Prostate gland (tissue), 2 donors: ENCODE measurements around the gene AREG. TPM values are rescaled to one million over a fixed set of nuclear protein-coding genes. Genes with fewer than 3 reads are reported as not detected.

ENCODE experiments used
- DNase-seq: peaks from one replicate; pipeline ENCODE4 v3.0.0-alpha.2; 2019; ENCODE audit warnings: low spot score
- H3K27ac ChIP-seq, 2 donors: fragments of 200-600 bp; sonication (generic); 2 replicates each; pipeline ENCODE4 v1.5.1; 2017 to 2019
- H3K27me3 ChIP-seq: fragments of 200-600 bp; sonication (generic); replicated peaks from 2 replicates; pipeline ENCODE4 v1.5.1; 2019; ENCODE audit not compliant: insufficient read depth
- H3K36me3 ChIP-seq, 2 donors: fragments of 200-600 bp; sonication (generic); 1 replicate in 1 of 2; 2 replicates in 1 of 2; pipeline versions ENCODE4 v1.5.1 to v1.8.1; 2017 to 2019
- H3K4me1 ChIP-seq: fragments of 200-600 bp; sonication (generic); replicated peaks from 2 replicates; pipeline ENCODE4 v1.5.1; 2019
- H3K4me3 ChIP-seq, 2 donors: fragments of 200-600 bp; sonication (generic); 2 replicates each; pipeline ENCODE4 v1.5.1; 2017 to 2019
- H3K9me3 ChIP-seq: fragments of 200-600 bp; sonication (generic); 2 replicates; pipeline ENCODE4 v1.5.1; 2017
- POLR2A ChIP-seq: fragments of 450-650 bp; IDR thresholded peaks from one replicate; pipeline ENCODE4 v1.6.1; 2016; ENCODE audit warnings: antibody characterized with exemption, mild to moderate bottlenecking
- POLR2AphosphoS5 ChIP-seq: sonication (generic); formaldehyde crosslinking; IDR thresholded peaks from one replicate; pipeline ENCODE4 v1.6.1; 2017; ENCODE audit warnings: antibody characterized with exemption
- WGBS: methylation state at CpG from one replicate; pipeline ENCODE4 v1.1.5; 2018; 5-methylcytosine and 5-hydroxymethylcytosine counted together
- intact Hi-C: fragments of 100-400 bp; cut with DNase I; formaldehyde crosslinking; loops from one replicate; pipeline ENCODE4 v1.14.2; 2022
- total RNA-seq, 2 donors: library from RNA; depleted of rRNA; stranded (reverse); fragments of >200 nt; gene quantifications; one replicate each; pipeline ENCODE4 v1.1.0, GENCODE V29; 2016
- TF ChIP-seq, protein P1 (sequence below), 4 experiments: fragments of 200-600 bp in 2 of 4; fragments of 450-650 bp in 2 of 4; sonication (generic) in 2 of 4; IDR thresholded peaks; 1 replicate in 3 of 4; 2 replicates in 1 of 4; pipeline ENCODE4 v1.5.1; 2016 to 2019; ENCODE audit warnings: antibody characterized with exemption in 4 of 4, mild to moderate bottlenecking in 2 of 4, moderate library complexity in 2 of 4

The AREG gene
- total RNA-seq, 2 donors from 2014 or later, result 4.2 to 17.1 TPM

DNA sequence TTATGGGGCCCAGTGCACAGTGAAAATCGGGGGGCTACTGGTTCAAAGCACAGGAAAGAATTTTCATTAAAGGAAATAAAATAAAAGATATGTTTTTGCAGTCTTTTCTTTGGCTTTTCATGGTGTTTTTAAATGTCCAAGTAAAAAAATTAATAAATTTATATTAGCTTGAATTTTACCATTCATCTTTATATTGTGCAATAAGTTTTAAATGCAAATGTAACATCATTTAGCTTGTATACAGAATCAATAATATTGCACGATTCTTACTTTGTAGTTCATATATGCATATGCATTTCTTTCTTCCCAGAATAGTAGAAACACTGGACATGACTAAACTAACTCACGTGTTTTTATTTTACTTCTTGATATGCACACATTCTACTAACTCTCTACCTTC is 31.0 kb downstream of the AREG start:
- H3K27ac ChIP-seq, result no peak overlapping the region
- TF ChIP-seq POLR2A (no peak), POLR2AphosphoS5 (no peak)
- TF ChIP-seq, protein P1, sequence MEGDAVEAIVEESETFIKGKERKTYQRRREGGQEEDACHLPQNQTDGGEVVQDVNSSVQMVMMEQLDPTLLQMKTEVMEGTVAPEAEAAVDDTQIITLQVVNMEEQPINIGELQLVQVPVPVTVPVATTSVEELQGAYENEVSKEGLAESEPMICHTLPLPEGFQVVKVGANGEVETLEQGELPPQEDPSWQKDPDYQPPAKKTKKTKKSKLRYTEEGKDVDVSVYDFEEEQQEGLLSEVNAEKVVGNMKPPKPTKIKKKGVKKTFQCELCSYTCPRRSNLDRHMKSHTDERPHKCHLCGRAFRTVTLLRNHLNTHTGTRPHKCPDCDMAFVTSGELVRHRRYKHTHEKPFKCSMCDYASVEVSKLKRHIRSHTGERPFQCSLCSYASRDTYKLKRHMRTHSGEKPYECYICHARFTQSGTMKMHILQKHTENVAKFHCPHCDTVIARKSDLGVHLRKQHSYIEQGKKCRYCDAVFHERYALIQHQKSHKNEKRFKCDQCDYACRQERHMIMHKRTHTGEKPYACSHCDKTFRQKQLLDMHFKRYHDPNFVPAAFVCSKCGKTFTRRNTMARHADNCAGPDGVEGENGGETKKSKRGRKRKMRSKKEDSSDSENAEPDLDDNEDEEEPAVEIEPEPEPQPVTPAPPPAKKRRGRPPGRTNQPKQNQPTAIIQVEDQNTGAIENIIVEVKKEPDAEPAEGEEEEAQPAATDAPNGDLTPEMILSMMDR (IDR thresholded peaks at IDR 0.05), result no peak
- intact Hi-C loops, result no loop called here
- H3K9me3 ChIP-seq, result no peaks in the 10 kb centered on the region
- 86% methylated on average over 3 of the region's 3 CpGs for WGBS
- H3K36me3 ChIP-seq, result no peaks in the 10 kb centered on the region
- DNase-seq, result no peak
- no peaks in the 10 kb centered on the region for H3K4me1 ChIP-seq
- H3K4me3 ChIP-seq, result no peak overlapping the region
- no peaks in the 10 kb centered on the region for H3K27me3 ChIP-seq

DNA sequence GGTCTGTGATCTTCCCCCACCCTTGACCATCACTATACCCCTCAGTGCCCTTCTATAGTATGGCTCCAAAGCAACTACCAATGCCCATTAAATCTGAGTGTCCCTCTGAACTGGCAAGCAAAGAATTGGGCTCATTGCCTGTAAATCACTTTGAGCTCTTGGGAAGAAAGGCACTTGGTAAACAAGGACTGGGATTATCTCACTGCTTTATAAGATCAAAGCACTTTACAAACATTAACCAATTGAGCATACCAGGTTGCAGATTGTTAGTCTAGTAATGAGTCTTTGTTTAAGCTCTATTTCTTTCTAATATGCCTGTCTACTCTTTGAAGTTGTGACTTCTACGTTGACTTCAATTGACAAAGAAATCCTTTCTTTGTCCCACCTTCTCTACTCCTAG is 34.1 kb downstream of the AREG start:
- Histone ChIP-seq H3K27me3 (no peaks in the 10 kb centered on the region), H3K27ac (no peak overlapping the region), H3K36me3 (no peaks in the 10 kb centered on the region), H3K9me3 (no peaks in the 10 kb centered on the region), H3K4me1 (no peaks in the 10 kb centered on the region), H3K4me3 (no peak overlapping the region)
- intact Hi-C loops, result no loop called here
- WGBS, result 35% methylated on average over 1 of the region's 1 CpG
- TF ChIP-seq POLR2AphosphoS5 (no peak), POLR2A (no peak)
- TF ChIP-seq, protein P1 (IDR thresholded peaks at IDR 0.05), result no peak
- no peak for DNase-seq

DNA sequence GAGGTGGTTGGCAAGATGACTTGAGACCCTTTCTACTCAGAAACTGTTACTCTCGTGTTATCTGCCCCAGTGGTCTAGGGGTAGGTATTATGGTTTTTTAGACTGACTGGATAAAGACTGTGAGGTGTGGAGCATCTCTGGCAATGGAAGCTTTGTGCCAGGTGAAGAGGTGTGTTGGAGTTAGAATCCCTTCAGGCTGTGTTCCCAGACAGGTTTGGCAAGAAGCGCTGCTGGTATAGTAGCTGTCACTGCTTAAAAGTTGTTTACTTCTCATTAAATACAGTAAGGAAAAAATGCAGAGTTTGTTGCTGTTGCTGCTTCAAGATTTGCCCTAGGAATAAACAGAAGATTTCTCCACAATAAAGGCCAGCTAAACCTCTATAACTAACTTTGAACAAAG is 35.3 kb downstream of the AREG start:
- H3K36me3 ChIP-seq, result no peaks in the 10 kb centered on the region
- no peak overlapping the region for H3K27ac ChIP-seq
- TF ChIP-seq POLR2A, result no peak
- TF ChIP-seq, protein P1 (IDR thresholded peaks at IDR 0.05), result no peak
- no peak for TF ChIP-seq POLR2AphosphoS5
- intact Hi-C loops, result no loop called here
- WGBS, result 44% methylated on average over 2 of the region's 2 CpGs
- DNase-seq, result no peak
- no peaks in the 10 kb centered on the region for H3K4me1 ChIP-seq
- no peaks in the 10 kb centered on the region for H3K9me3 ChIP-seq
- no peak overlapping the region for H3K4me3 ChIP-seq
- no peaks in the 10 kb centered on the region for H3K27me3 ChIP-seq

DNA sequence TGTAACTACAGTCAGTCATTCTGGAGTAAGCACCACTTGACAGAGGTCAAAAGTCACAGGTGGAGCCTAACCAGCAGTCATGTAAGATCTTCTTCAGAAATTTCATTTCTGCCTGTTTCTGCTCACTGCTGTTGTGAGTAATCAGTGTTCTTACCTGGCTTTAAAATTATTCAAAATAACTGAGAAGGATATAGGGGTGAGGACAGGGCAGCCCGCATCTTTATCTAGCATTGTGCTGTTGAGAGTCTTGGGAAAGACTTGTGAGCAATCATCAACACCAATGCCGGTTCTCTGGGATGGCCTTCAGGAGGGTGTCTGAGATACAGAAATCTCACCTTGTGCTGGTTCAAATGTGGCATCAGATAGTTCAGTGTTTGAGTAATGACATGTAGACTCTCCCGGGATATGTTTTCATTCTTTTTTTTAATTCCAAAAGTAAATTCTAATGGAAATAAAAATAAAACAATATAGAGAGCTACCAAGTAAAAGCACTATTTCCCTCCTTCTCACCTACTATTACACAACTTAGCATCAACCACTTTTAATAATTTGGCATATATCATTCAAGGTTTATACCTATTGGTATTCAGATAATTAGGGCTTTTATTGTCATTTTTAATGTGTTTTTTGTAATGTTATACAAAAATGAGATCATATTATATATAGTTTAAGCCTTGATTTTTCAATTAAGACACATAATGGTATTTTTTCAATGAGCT is 37.1 kb downstream of the AREG start:
- no peaks in the 10 kb centered on the region for H3K36me3 ChIP-seq
- TF ChIP-seq POLR2A (no peak), POLR2AphosphoS5 (no peak)
- TF ChIP-seq, protein P1 (IDR thresholded peaks at IDR 0.05), result no peak
- WGBS, result 93% methylated on average over 3 of the region's 3 CpGs
- no peaks in the 10 kb centered on the region for H3K4me1 ChIP-seq
- no peak for DNase-seq
- no peaks in the 10 kb centered on the region for H3K9me3 ChIP-seq
- H3K4me3 ChIP-seq, result no peak overlapping the region
- H3K27ac ChIP-seq, result no peak overlapping the region
- no peaks in the 10 kb centered on the region for H3K27me3 ChIP-seq
- intact Hi-C loops, result no loop called here

DNA sequence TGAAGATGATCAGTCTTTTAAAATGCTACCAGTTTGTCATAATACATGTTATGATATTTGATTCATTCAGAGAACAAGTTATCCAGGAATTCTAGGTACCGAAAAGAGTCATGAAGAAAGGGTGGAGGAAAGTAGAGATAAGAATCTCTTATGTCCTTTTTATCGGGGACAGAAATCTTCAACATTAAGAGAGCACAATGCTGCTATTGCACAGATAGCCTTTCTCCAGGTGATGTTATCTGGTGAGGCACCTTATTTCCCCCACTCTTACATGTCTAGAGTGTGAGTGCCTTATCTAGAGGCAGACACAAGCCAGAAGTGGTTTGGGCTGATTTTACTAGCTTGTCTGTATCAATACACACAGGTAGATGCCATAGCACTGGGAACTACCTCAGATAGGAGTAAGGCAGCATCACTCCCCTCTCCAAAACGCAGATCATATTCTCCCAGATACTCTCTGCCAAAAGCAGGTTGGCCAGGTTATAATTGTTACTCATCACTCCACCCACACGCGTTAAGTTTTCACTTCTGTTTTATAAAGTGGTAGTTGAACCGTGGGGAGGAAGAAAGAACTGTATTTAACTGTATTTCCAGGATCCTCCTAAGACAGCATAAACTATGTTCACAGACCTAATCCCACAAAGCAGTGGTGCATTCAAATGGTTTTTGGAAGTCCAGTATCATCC is 38.4 kb downstream of the AREG start:
- Histone ChIP-seq H3K27ac (no peak overlapping the region), H3K9me3 (no peaks in the 10 kb centered on the region), H3K4me1 (no peaks in the 10 kb centered on the region), H3K36me3 (no peaks in the 10 kb centered on the region), H3K4me3 (no peak overlapping the region), H3K27me3 (no peaks in the 10 kb centered on the region)
- intact Hi-C loops, result no loop called here
- WGBS, result 48% methylated on average over 6 of the region's 6 CpGs
- TF ChIP-seq POLR2AphosphoS5 (no peak), POLR2A (no peak)
- TF ChIP-seq, protein P1 (IDR thresholded peaks at IDR 0.05), result no peak
- DNase-seq, result no peak
